GM19193 (cell line): Measurements from ENCODE around the gene CARD6.

Experiments used
- POLR2A ChIP-seq: IDR thresholded peaks from 4 replicates; pipeline ENCODE4 v1.6.1; 2011; ENCODE audit not compliant: insufficient read depth, insufficient read length; ENCODE audit errors: extremely low read depth

The CARD6 gene

DNA sequence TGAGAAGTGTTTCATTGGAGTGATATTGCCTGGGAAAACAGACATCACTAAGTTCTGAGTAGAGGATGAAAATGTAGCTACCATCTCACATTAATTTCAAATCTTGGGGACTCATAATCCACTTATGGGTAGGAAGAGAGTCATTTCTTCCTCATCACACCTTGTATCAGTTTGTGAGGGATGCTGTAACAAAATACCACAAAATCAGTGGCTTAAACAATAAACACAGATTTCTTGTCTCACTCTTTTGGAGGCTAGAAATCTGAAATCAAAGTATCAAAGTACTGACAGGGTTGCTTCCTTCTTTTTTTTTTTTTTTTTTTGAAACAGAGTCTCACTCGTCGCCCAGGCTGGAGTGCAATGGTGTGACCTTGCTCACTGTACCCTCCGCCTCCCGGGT is 3.4 kb downstream of the CARD6 start:
- no peak for TF ChIP-seq POLR2A

DNA sequence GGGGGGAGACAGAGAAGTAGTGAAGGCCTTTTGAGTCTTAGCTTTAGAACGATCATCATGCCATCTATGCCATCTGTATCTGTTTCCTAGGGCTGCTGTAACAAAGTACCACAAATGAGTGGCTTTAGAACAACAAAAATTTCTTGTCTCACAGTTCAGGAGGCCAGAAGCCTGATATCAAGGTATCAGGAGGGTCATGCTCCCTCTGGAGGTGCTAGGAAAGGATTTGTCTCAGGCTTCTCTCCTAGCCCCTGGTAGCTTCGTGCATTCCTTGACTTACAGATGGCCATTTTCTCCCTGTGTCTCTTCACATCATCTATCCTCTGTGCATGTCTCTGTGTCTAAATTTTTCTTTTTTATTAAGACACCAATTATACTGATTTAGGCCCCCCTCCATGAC is 5.2 kb downstream of the CARD6 start:
- TF ChIP-seq POLR2A, result no peak

DNA sequence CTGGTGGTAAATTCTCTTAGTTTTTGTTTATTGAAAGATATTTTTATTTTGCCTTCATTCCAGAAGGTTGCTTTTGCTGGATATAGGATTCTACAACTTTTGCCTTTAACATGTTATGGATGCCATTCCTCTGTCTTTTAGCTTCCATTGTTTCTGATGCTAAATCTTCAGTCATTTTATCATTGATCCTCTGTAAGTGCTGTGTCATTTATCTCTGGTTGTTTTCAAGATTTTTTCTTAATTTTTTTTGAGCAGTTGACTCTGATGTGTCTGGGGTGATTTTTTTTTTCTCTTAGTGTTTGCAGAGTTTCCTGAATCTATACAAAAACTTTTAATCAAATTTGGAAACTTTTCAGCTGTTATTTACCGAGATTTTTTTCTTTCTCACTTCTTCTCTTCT is 6.4 kb downstream of the CARD6 start:
- no peak for TF ChIP-seq POLR2A

DNA sequence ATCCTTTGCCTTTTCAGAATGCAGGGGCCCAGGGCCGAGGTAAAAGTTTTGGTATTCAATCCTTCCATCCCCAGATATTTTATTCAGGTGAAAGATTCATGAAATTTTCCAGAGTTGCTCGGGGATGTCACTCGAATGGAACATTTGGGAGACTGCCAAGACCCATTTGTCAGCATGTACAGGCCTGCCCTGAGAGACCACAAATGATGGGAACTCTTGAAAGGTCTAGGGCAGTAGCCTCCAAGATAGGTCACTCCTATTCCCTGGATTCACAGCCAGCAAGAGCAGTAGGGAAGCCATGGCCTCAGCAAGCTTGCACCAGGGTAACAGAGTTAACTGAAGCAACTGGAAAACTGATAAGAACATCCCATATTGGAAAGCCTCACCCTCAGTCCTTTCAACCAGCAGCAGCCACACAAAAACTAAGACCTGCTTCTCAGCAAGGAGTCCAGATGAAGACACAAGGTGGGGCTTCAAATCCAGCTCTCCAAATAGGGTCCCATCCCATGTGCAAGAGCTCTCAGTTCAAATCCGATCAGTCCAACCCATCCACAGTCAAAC is 12.5 kb downstream of the CARD6 start:
- no peak for TF ChIP-seq POLR2A

DNA sequence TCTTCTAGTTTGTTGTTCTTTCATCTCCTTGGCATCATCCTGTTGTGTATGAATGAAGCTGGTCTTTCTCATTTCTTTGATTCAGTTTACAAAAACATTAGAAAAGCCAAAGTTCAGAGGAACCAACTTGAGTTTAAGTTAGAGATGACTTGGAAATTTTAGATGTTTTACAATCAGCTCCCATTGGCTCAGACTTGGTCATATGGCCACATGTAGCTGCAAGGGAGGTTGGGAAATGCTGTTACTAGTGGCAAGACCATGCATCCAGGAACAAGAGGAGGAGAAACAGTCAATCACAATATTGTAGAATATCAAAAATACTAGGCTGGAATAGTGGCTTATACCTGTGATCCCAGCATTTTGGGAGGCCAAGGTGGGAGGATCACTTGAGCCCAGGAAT is 19.5 kb downstream of the CARD6 start:
- TF ChIP-seq POLR2A, result no peak

DNA sequence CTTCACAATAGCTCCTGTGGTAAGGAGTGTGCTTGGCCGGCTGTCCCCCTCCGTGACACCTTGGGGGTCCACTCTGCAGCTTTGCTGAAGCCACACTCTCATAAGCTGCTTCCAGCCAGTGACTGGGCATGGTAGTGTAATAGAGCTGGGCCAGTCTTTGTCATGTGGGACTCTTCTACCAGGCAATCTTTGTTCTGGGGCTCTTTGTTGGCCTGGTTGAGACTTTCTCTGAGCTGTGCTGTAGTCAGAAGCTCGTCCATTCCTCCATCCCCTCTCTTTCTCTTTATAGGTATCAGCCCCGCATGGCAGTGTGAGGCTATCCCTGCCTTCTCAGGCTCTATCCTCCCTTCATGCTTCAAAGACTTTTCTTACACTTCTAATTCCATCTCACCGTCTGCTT is 25.7 kb downstream of the CARD6 start:
- TF ChIP-seq POLR2A, result no peak

DNA sequence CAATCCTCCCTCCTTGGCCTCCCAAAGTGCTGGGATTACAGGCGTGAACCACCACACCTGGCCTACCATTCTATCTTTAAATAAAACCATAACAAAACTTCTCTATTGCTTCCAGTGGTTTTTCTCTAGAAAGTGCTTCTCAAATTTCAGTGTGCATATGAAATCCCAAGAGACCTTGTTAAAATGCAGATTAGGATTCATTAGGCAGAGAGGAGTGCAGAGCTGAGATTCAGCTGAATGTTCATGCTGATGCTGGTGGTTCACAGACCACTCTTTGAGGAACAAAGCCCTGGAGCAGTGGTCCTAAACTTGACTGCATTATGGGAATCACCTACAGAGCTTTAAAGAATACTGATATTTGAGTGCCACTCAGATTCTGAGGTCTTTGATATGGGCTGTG is 28.2 kb downstream of the CARD6 start:
- no peak for TF ChIP-seq POLR2A

DNA sequence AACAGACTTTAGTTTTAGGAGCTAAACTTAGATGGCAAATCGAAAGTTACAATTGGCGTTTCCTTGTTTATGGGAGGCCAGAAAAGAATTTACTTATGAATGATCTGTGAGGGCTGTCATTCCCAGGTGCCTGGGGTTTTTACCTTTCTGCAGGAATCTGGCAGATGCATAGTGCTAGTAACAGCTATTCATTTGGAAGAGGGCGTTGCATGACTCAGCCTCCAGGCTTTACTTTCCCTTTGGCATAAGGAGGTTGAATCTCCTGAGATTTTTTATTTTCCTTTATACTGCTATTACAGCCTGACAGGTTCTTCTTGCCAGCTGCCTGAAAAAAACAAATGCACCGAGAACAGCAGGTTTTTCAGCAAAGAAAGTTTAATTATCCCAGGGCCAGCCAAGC is 30.0 kb downstream of the CARD6 start:
- TF ChIP-seq POLR2A, result no peak

DNA sequence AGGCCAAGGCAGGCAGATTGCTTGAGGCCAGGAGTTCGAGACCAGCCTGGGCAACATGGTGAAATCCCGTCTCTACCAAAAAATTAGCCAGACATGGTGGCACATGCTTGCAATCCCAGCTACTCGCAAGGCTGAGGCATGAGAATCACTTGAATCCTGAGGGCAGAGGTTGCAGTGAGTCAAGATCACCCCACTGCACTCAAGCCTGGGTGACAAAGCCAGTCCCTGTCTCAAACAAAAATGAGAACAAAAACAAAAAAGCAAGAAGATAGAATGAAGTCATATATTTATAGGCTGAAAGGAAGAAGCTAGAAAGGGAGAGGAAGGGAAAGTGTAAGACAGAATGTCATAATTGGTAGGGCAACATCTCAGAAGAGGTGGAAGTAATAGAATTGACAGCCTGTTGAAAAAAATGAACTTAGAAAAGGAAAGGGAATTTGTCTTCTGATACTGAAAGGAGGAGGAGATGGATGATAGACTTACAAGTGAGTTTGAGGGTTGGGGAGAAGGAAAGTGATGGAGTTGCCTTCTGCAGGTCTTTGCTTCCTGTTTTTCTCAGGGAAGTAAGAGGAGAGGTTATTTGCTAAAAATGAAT is 32.2 kb downstream of the CARD6 start:
- no peak for TF ChIP-seq POLR2A

DNA sequence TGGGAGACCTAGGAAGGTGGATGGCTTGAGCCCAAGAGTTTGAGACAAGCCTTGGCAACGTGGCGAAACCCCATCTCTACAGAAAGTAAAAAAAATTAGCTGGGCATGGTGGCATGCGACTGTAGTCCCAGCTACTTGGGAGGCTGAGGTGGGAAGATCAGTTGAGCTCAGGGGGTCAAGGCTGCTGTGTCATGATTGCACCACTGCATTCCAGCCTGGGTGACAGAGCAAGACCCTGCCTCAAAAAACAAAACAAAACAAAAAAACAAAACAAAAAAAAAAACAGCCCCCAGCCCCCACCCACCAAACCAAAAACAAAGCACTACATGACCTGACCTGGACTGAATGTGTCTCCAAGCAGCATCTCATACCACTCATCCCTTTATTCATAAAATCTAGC is 34.8 kb downstream of the CARD6 start:
- no peak for TF ChIP-seq POLR2A

DNA sequence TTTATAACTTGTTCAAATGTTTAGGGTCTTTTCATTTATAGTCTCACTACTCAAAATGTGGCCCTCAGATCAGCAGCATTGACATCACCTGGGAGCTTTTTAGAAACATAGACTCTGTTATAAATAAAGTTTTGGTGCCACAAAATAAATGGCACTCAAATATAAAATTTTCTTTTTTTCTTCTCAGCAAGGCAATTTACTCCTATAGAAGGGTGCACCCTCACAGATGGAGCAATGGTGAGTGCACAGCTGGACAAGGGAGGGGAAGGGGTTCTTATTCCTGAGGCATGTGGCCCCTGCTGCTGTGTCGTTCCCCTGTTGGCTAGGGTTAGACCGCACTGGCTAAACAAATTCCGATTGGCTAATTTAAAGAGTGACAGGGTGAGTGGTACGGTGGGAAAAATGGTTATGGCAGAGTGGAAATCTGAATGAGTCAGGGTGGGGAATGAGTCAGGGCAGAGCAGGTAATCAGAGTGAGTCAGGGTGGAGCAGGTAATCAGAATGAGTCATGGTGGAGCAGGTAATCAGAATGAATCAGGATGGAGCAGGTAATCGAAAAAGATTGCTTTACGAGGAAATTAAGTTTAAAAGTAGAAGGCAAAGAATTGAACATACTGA is 36.3 kb downstream of the CARD6 start:
- no peak for TF ChIP-seq POLR2A

DNA sequence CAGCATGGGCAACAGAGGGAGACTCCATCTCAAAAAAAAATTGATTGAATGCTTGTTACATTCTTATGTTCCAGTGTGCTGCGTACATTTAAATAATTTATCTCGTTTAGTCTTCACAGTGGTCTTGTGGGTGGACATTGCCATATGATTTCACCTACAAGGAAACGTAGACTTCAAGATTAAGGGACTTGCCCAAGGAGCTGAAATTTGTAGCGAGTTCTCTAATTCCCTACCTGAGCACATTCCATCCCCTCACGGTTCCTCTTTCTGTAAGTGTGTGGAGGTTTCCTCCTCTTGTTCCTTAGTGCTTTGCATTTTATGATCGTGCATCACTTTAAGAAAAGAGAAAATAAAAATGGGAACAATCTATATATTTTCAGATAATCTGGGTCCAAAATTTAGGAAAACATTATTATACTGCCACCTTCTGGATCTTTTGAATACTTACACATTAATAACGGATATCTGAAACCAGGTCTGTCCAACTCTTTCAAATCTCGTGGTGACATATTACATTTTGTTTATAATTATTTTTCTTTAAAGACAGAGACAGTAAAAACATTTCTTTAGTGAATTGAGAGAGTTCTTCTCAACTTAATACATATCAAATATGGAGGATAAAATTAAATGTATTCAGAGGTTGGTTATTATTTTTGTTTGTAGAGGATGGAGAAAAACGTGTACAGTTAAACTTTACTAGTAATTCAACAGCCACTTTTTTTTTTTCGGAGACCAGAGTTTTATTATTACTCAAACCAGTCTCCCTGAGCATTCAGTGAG is 38.2 kb downstream of the CARD6 start:
- no peak for TF ChIP-seq POLR2A

DNA sequence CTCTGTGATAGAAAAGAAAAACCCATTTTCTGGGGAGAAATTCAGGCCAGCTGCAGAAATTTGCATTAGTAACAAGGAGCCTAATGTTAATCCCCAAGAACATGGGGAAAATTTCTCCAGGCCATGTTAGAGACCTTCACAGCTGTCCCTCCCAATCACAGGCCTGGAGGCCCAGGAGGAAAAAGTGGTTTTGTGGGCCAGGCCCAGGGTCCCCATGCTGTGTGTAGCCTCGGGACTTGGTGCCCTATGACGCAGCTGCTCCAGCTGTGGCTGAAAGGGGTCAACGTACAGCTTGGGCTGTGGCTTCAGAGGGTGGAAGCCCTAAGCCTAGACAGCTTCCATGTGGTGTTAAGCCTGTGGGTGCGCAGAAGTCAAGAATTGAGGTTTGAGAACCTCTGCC is 41.1 kb downstream of the CARD6 start:
- TF ChIP-seq POLR2A, result no peak

DNA sequence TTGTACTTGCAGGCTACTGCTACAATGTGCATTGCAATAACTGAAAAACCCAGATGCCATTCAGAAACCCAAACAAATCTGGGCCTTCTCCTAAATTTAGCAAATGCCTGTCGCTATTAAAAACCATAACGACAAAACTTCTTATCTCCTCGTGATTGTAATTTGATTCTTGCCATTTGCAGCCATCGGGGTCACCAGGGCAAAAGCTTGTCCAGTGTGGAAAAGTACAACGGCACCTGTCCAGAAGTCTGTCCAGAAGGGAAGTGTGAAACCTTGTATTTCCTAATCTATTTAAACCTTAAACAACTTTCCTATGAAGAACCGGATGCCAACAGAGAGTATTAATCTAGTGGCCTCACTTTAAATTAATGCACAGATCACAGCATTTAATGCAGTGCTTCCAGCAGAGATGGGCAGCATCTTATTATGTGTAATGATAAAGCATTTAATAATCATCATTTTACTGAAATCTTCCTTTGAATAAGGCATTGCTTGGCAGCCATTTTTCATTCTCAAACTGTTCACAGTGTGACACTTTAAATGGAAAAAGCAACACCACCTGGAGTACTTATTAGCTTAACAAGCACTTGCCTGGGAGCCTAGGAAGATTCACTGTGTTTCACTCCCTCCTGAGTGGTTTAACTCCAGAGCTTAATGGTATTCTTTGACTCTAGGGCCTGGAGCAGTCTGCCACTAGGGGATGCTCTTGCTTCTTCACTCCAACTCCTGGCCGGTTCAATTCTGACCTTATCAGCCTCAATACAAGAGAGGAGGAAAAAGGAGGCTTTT is 63.2 kb downstream of the CARD6 start:
- no peak for TF ChIP-seq POLR2A

DNA sequence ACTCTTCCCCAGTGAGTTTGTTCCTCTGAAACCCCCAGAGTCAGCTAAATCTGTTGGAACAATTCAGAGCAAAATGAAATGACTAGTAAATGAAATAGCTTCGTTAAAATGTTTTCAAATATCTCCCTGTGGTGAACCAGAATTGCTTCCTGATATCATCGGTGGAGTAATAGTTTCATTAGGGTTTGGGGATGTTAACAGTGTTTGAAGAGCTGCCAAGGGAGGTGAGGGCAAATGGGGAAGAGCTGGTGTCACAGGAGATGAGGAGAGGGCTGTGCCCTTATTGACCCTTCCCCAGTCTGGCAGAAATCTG is 63.8 kb downstream of the CARD6 start:
- TF ChIP-seq POLR2A, result no peak
